GM12892 (cell line): ENCODE measurements around the gene COG5.

ENCODE experiments used
- POLR2A ChIP-seq: IDR thresholded peaks from 2 replicates; pipeline ENCODE4 v1.6.1; 2011; ENCODE audit warnings: low read depth, low read length, control low read depth
- POLR2AphosphoS5 ChIP-seq: IDR thresholded peaks from 2 replicates; pipeline ENCODE4 v1.6.1; 2011; ENCODE audit warnings: low read depth, low read length, control low read depth

DNA sequence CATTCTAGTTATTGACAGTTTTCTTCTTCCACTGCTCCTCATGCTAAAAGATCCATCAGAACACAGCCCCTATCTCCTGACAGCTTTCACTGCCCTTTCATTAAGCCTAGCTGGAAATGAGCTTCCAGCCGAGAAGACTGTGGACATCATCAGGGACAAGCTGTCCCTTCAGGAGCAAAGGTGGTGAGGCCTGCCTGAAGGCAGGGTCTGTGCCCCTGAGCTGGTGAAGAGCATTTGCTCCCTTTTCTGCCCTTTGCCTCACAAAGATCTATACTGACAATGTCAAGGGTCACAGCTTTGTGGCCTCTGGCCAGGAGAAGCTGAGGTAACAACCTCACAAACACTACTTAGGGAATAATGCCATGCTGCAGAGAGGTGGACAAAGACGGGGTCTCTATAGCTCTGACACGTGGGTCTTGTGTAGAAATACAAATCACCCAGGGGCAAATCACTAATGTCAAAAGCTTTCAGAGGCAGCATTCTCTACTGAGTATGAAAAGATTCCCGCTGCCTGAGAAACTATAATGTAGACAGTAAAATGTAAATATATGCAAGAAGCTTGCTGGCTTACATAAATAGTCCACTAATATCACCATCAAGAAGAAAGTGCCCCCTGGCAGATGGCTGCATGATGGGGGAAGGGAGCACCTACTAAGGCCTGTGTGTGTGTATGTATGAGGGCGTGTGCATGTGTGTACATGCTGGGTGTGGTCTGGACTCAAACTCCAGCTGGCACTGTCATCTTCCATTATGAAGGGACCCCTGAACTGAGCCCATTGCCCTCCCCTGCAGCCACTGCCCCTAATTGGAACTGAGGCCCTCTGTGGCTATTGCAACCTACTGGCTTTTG, 339.1 kb downstream of the COG5 start:
- TF ChIP-seq POLR2A (no peak), POLR2AphosphoS5 (no peak)
